Adrenal gland (tissue), 12 donors: ENCODE results near the gene AGPAT3. TPM values are rescaled to one million over a fixed set of nuclear protein-coding genes. Genes with fewer than 3 reads are reported as not detected.

Experiments used
- DNase-seq, 7 donors: peaks; one replicate each; pipeline ENCODE4 v3.0.0-alpha.2; 2019 to 2020
- H3K27ac ChIP-seq, 5 donors: fragments of 200-600 bp; sonication (generic) in 4 of 5; 1 replicate in 3 of 5; 2 replicates in 2 of 5; pipeline versions ENCODE4 v1.5.1 to v1.8.0; 2016 to 2020; ENCODE audit warnings: mild to moderate bottlenecking in 1 of 5
- H3K27me3 ChIP-seq: fragments of 200-600 bp; 2 replicates; pipeline ENCODE4 v1.8.0; 2021
- H3K36me3 ChIP-seq, 2 donors: fragments of 200-600 bp; replicated peaks in 1 of 2; 1 replicate in 1 of 2; 2 replicates in 1 of 2; pipeline versions ENCODE4 v1.5.1 to v1.8.0; 2018 to 2022
- H3K4me1 ChIP-seq, 2 donors: fragments of 200-600 bp; replicated peaks in 1 of 2; 1 replicate in 1 of 2; 2 replicates in 1 of 2; pipeline versions ENCODE4 v1.5.1 to v1.8.0; 2018 to 2021
- H3K4me3 ChIP-seq, 4 donors: fragments of 200-600 bp; sonication (generic) in 3 of 4; one replicate each; pipeline ENCODE4 v1.5.1; 2016 to 2018
- H3K9me3 ChIP-seq, 3 donors: fragments of 200-600 bp; sonication (generic) in 1 of 3; replicated peaks in 1 of 3; 1 replicate in 2 of 3; 2 replicates in 1 of 3; pipeline versions ENCODE4 v1.5.1 to v1.8.0; 2016 to 2021
- CTCF ChIP-seq, 6 experiments: fragments of 450-650 bp in 4 of 6; fragments of 200-600 bp in 2 of 6; sonication (generic) in 1 of 6; IDR thresholded peaks; 1 replicate in 5 of 6; 2 replicates in 1 of 6; pipeline versions ENCODE4 v1.5.1 to v1.8.0; 2016 to 2021; ENCODE audit warnings: antibody characterized with exemption in 6 of 6, mild to moderate bottlenecking in 2 of 6, moderate library complexity in 1 of 6
- POLR2A ChIP-seq, 2 donors: fragments of 450-650 bp; IDR thresholded peaks; one replicate each; pipeline ENCODE4 v1.6.1; 2017; ENCODE audit warnings: antibody characterized with exemption in 2 of 2, mild to moderate bottlenecking in 2 of 2, moderate library complexity in 1 of 2
- WGBS, 4 donors: extraction: QIAGEN DNeasy Blood & Tissue Kit in 2 of 4; methylation state at CpG; one replicate each; pipeline versions ENCODE4 v1.1.5 to v1.1.7; 2013 to 2017; 5-methylcytosine and 5-hydroxymethylcytosine counted together
- intact Hi-C, 2 donors: fragments of 100-400 bp; cut with DNase I; formaldehyde crosslinking; loops; one replicate each; pipeline versions ENCODE4 v1.14.1 to v1.15.0; 2022 to 2023
- polyA plus RNA-seq, 3 donors: library from polyadenylated mRNA; stranded (reverse); fragments of 200-250 nt in 2 of 3; fragments of 350-450 nt in 1 of 3; fragmentation: Illumina TruSeq in 1 of 3; extraction: RNeasy Lipid Tissue Mini Kit (QIAGEN cat#74804) in 1 of 3; gene quantifications; one replicate each; pipeline ENCODE4 v1.2.3, GENCODE V29; 2013 to 2014
- total RNA-seq, 9 donors: library from RNA; depleted of rRNA in 4 of 9; stranded (reverse); fragments of >200 nt in 4 of 9; fragments of 120-200 nt in 1 of 9; fragmentation: NEBNext Ultra II Directional in 1 of 9; extraction: Animal tissue kit (Norgen Biotek cat#: 25700) in 1 of 9; gene quantifications; one replicate each; pipeline versions ENCODE4 v1.1.0 to v1.2.4, GENCODE V29; 2013 to 2023
- donor health status: healthy with polysubstance abuse.
- donor health status: Bipolar disorder and iron deficiency.
- donor health status: DM: yes; HTN: yes; CAD: no.
- donor health status: DM: no; HTN: no; CAD: no.
- donor health status: DM: no; HTN: no; CAD: no.
- donor health status: DM: yes; HTN: yes; CAD: no.

The AGPAT3 gene
- total and polyA plus RNA-seq, 12 donors = 25.3 to 88.9 (median 47.8) TPM

GRCh38 chr21:43961382-43961909 is 96.4 kb downstream of the AGPAT3 start:
- no peak overlapping the region for H3K27ac ChIP-seq
- peaks cover 3 to 7% of the 10 kb centered on the region in 2 donors for H3K4me1 ChIP-seq
- intact Hi-C loops = no loop called here
- H3K4me3 ChIP-seq = no peak overlapping the region
- TF ChIP-seq CTCF (IDR thresholded peaks at IDR 0.05) (no peak), POLR2A (IDR thresholded peaks at IDR 0.05) (no peak)
- peaks cover 0 to 12% of the 10 kb centered on the region in 2 donors for H3K36me3 ChIP-seq
- no peak for DNase-seq
- 88 to 96% (median 90%) methylated on average over 24 of the region's 24 CpGs for WGBS, 4 donors
- H3K27me3 ChIP-seq = no peaks in the 10 kb centered on the region
- no peaks in the 10 kb centered on the region for H3K9me3 ChIP-seq

DNA sequence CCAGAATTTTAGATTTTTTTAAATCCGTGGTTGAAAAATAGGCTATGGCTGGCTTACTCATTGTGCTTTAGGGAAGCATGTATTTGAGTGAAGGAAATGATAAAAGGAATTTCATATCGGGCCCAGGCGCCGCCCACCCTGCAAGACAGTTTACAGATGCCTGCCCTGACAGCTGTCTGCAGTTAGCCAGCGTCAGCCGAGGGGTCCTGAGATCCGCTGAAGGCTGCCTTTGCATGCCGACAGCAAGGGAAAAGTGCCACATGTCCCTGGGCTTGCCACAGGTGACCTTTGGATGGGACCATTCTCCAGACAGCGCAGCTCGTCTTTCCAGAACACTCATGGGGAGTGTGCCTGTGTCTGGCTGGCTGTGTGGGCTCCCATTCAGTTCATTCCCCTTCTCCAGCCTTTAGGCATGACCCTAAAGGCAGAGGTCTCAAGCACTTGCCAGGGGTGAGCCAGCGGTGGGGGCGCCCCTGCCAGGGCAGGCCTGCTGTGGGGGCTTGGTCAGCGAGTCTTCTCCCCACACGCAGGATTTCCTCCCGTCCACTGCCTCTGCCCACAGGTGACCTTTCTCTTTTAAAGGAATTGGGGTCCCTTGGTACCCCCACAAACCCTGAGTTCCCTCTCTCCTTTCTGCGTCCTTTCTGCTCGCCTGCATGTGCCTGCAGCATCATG is 101.0 kb downstream of the AGPAT3 start:
- H3K9me3 ChIP-seq = no peaks in the 10 kb centered on the region
- TF ChIP-seq CTCF (IDR thresholded peaks at IDR 0.05) (no peak), POLR2A (IDR thresholded peaks at IDR 0.05) (no peak)
- no peaks in the 10 kb centered on the region for H3K4me1 ChIP-seq
- H3K27ac ChIP-seq = no peak overlapping the region
- H3K36me3 ChIP-seq = peaks cover 0 to 23% of the 10 kb centered on the region in 2 donors
- intact Hi-C loops = no loop called here
- 87 to 88% (median 88%) methylated on average over 16 to 17 of the region's 17 CpGs for WGBS, 4 donors
- H3K27me3 ChIP-seq = no peaks in the 10 kb centered on the region
- no peak overlapping the region for H3K4me3 ChIP-seq
- no peak for DNase-seq

GRCh38 chr21:43966946-43967512 is 102.0 kb downstream of the AGPAT3 start:
- 86 to 92% (median 89%) methylated on average over 3 to 18 of the region's 18 CpGs for WGBS, 4 donors
- Histone ChIP-seq H3K27me3 (no peaks in the 10 kb centered on the region), H3K4me1 (no peaks in the 10 kb centered on the region), H3K27ac (no peak overlapping the region), H3K36me3 (peaks cover 0 to 33% of the 10 kb centered on the region in 2 donors), H3K4me3 (no peak overlapping the region), H3K9me3 (no peaks in the 10 kb centered on the region)
- DNase-seq = no peak
- TF ChIP-seq POLR2A (IDR thresholded peaks at IDR 0.05) = no peak
- TF ChIP-seq CTCF (IDR thresholded peaks at IDR 0.05) = no peak
- intact Hi-C loops = no loop called here

- DNase-seq = no peak
- intact Hi-C loops = no loop called here
- Histone ChIP-seq H3K4me3 (no peak overlapping the region), H3K36me3 (peaks cover 0 to 36% of the 10 kb centered on the region in 2 donors), H3K4me1 (no peaks in the 10 kb centered on the region), H3K9me3 (no peaks in the 10 kb centered on the region), H3K27me3 (no peaks in the 10 kb centered on the region), H3K27ac (no peak overlapping the region)
- WGBS, 4 donors = 92 to 100% (median 97%) methylated on average over 5 to 15 of the region's 15 CpGs
- TF ChIP-seq CTCF (IDR thresholded peaks at IDR 0.05) = no peak
- no peak for TF ChIP-seq POLR2A (IDR thresholded peaks at IDR 0.05)
These were observed 103.0 kb downstream of the AGPAT3 start for GRCh38 chr21:43967981-43968380.
